PFSK-1 (cell line): ENCODE results near the gene IRX3.

Source experiments
- FOXP2 ChIP-seq: optimal IDR thresholded peaks from 2 replicates; pipeline ENCODE3; 2011; ENCODE audit warnings: borderline replicate concordance, control low read depth, inconsistent platforms; ENCODE audit not compliant: insufficient read depth; ENCODE audit errors: extremely low read length, extremely low read depth
- POLR2AphosphoS5 ChIP-seq: IDR thresholded peaks from 2 replicates; pipeline ENCODE4 v1.6.1; 2012; ENCODE audit warnings: low read depth, mild to moderate bottlenecking, control low read depth, low read length, moderate library complexity
- SIN3A ChIP-seq: IDR thresholded peaks from 2 replicates; pipeline ENCODE4 v1.6.1; 2012; ENCODE audit warnings: mild to moderate bottlenecking, low read length, moderate library complexity, borderline replicate concordance; ENCODE audit not compliant: insufficient read depth
- TAF1 ChIP-seq: IDR thresholded peaks from 2 replicates; pipeline ENCODE4 v1.6.1; 2012; ENCODE audit warnings: low read length, control low read depth, borderline replicate concordance; ENCODE audit not compliant: insufficient read depth
- TF ChIP-seq, protein P1 (sequence below), 2 experiments: IDR thresholded peaks; 2 replicates each; pipeline versions ENCODE4 v1.6.1 to v1.8.0; 2011 to 2012; ENCODE audit warnings: low read depth in 2 of 2, low read length in 2 of 2, control low read depth in 1 of 2, inconsistent platforms in 1 of 2, mild to moderate bottlenecking in 1 of 2, moderate library complexity in 1 of 2; ENCODE audit not compliant: insufficient read depth in 1 of 2

The IRX3 gene

DNA sequence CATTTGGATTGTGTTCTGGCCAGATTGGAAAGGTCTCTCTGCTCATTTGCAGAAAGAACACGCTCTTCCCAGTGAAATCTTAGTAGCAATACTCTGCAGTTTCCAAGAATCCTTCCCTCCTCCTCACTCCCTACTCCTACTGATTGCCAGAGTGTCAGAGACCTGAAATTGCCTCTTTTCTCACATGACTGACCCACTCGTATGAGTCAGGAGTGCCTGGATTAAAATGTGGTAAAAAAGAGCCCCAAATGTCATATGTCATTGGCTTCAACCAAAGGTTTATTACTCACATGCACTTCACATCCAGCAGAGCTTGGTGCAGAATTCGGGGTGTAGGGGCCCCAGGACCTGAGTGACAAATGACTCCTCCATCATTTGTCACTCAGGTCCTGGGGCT, 39.7 kb upstream of the IRX3 start:
- TF ChIP-seq TAF1 (no peak), FOXP2 (no peak), SIN3A (no peak), POLR2AphosphoS5 (no peak)
- TF ChIP-seq, protein P1, sequence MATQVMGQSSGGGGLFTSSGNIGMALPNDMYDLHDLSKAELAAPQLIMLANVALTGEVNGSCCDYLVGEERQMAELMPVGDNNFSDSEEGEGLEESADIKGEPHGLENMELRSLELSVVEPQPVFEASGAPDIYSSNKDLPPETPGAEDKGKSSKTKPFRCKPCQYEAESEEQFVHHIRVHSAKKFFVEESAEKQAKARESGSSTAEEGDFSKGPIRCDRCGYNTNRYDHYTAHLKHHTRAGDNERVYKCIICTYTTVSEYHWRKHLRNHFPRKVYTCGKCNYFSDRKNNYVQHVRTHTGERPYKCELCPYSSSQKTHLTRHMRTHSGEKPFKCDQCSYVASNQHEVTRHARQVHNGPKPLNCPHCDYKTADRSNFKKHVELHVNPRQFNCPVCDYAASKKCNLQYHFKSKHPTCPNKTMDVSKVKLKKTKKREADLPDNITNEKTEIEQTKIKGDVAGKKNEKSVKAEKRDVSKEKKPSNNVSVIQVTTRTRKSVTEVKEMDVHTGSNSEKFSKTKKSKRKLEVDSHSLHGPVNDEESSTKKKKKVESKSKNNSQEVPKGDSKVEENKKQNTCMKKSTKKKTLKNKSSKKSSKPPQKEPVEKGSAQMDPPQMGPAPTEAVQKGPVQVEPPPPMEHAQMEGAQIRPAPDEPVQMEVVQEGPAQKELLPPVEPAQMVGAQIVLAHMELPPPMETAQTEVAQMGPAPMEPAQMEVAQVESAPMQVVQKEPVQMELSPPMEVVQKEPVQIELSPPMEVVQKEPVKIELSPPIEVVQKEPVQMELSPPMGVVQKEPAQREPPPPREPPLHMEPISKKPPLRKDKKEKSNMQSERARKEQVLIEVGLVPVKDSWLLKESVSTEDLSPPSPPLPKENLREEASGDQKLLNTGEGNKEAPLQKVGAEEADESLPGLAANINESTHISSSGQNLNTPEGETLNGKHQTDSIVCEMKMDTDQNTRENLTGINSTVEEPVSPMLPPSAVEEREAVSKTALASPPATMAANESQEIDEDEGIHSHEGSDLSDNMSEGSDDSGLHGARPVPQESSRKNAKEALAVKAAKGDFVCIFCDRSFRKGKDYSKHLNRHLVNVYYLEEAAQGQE (IDR thresholded peaks at IDR 0.05; ENCODE audit: insufficient read depth in 1 of 2, low read depth in 2 of 2, low read length in 2 of 2): no peak

DNA sequence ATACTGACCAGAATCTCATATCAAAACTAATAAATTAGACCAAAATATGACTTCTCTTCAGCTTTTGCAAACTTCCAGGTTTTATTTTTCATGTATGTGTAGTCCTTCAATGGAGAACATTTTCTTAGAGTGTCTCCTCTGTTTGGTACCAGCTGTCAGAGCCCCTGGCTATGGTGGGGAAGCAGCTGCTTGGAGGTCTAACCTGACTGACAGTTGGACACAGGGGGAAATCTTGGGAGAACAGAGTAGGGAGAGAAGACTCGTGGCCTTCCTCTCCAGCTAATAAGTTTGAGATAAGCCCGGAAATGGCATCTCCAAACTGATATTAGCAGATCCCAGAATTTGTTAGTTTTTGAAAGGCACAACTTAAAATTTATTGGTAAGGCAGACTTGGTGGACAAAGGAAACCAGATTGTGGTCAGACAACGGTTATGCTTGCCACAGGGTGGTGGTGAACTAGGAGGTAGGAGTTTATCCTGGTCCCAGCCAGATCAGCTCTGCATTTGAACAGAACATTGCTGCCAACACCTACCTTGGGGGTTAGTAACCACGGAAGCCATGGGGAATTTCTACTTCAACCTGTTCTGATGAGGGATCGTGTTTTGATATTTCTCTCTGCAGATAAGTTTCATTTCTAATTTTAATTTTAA, 39.2 kb upstream of the IRX3 start:
- TF ChIP-seq, protein P1 (IDR thresholded peaks at IDR 0.05; ENCODE audit: insufficient read depth in 1 of 2, low read depth in 2 of 2, low read length in 2 of 2): no peak
- no peak for TF ChIP-seq SIN3A
- TF ChIP-seq POLR2AphosphoS5: no peak

DNA sequence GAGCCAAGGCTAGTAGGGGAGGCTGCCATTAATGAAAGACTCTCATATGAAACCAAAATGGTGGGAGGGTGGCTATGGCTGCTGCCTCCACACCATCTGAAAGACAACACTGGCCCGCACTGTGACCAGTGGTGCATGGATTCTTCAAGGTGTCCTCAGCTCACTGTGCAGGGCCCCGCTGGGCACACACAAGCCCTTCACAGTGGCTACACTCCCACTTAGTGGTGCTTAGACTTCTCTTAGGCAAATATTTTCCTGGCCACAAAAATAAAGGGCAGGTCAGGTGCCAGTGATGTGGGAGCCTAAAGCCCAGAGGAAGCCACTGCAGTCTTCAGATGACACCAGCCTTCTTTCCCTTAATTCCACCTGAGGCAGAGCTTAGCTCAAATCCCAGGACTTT, 38.1 kb upstream of the IRX3 start:
- TF ChIP-seq TAF1 (no peak), FOXP2 (no peak)

DNA sequence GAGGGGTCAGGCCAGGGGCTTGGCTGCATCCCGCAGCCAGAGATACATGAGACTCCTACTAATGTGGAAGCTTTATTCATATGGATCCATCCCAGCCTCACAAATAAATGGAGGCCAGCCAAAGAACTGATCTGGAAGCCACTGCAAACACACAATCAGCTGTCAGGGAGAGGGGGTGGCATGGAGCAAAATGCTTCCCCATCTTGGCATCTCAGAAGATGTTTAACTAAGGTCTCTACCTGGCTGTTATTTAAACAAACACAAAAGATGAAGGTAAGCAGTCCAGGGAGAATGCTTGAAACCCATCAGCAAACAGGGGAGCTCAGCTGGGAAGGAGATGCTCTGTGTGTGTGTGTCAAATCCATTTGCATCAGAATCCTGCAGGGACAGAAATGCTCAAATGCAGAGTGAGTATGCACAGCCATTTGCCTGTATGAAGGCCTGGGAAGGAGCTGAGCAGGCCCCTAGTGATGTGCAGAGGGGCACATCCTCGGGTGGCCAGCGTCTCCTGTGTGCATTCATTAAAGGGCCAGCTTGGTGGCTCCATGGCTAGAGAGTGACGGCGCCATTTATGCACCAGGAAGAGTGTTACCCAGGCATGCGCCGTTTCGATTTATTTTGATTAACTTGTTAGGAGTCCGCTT, 34.2 kb upstream of the IRX3 start:
- TF ChIP-seq, protein P1 (IDR thresholded peaks at IDR 0.05; ENCODE audit: insufficient read depth in 1 of 2, low read depth in 2 of 2, low read length in 2 of 2): no peak
- TF ChIP-seq SIN3A: no peak
- TF ChIP-seq FOXP2: no peak
- TF ChIP-seq TAF1: no peak
- TF ChIP-seq POLR2AphosphoS5: no peak

DNA sequence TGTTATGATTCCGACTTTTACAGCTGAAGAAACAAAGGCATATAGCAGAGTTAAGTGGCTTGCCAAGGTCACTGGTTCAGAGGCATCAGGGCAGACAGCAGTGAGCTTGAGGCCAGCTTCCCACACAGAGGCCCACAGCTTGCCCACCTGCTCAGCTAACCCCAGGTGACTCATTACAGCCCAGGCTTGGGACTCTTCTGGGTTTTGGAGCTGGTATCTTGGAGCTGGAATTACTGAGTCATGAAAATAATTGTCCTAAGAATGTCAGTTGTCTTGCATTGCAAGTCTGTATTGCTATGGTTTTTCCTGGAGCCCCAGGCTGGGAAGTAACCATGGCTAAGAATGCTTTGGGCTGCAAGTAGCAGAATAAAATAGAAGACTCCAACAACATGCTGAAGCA, 32.4 kb upstream of the IRX3 start:
- TF ChIP-seq, protein P1 (IDR thresholded peaks at IDR 0.05; ENCODE audit: insufficient read depth in 1 of 2, low read depth in 2 of 2, low read length in 2 of 2): no peak
- TF ChIP-seq TAF1 (no peak), POLR2AphosphoS5 (no peak), SIN3A (no peak), FOXP2 (no peak)
